Small intestine (tissue), 4 donors: Measurements from ENCODE around the gene NOG. TPM values are rescaled to one million over a fixed set of nuclear protein-coding genes. Genes with fewer than 3 reads are reported as not detected.

ENCODE experiments used
- polyA plus RNA-seq, 4 donors: library from polyadenylated mRNA; stranded (reverse) in 3 of 4; unstranded in 1 of 4; fragments of 200-250 nt in 3 of 4; fragments of 120-200 nt in 1 of 4; gene quantifications; one replicate each; pipeline versions ENCODE4 v1.2.1 to v1.2.3, GENCODE V29; 2013
- donor health status: healthy with polysubstance abuse.
- donor health status: Bipolar disorder and iron deficiency.
- donor health status: healthy.

NOG gene
- polyA plus RNA-seq, 4 donors, result 0.79 to 1.5 TPM; not detected in 2

Other genes with a start within 250 kb of the NOG start
- 10 to 100 TPM in 2 of 4 donors, 1 to 10 TPM in 1, under 1 TPM in 1; 0.62 to 41.9 (median 6.6) TPM for gene C17orf67, start 240.2 kb downstream of the NOG start, polyA plus RNA-seq
- gene DGKE, start 240.5 kb downstream of the NOG start, polyA plus RNA-seq, result 1 to 10 TPM in 2 of 4 donors, under 1 TPM in 2; 0.27 to 2.8 (median 1.3) TPM